Trophoblast cell (in vitro differentiated cells and primary cell): Measurements from ENCODE around the gene MAGI1.

ENCODE experiments used
- DNase-seq, 2 donors: peaks; one replicate each; pipeline ENCODE4 v3.0.0-alpha.2; 2016
- H2AFZ ChIP-seq: 2 replicates; pipeline ENCODE4 v1.6.1; 2013; ENCODE audit warnings: low read length, moderate library complexity, mild to moderate bottlenecking; ENCODE audit not compliant: insufficient read depth, poor library complexity
- H2AK5ac ChIP-seq: 2 replicates; pipeline ENCODE4 v1.6.1; 2013; ENCODE audit warnings: mild to moderate bottlenecking, low read length
- H2BK120ac ChIP-seq: 2 replicates; pipeline ENCODE4 v1.6.1; 2013; ENCODE audit warnings: low read length, mild to moderate bottlenecking, moderate library complexity; ENCODE audit not compliant: insufficient read depth, poor library complexity
- H2BK12ac ChIP-seq: 2 replicates; pipeline ENCODE4 v1.6.1; 2013; ENCODE audit warnings: mild to moderate bottlenecking, low read length, moderate library complexity
- H2BK5ac ChIP-seq: 2 replicates; pipeline ENCODE4 v1.6.1; 2013; ENCODE audit warnings: low read length, low read depth, moderate library complexity, mild to moderate bottlenecking; ENCODE audit not compliant: poor library complexity
- H3K14ac ChIP-seq: 2 replicates; pipeline ENCODE4 v1.6.1; 2013; ENCODE audit warnings: mild to moderate bottlenecking, low read length
- H3K18ac ChIP-seq: 2 replicates; pipeline ENCODE4 v1.6.1; 2013; ENCODE audit warnings: mild to moderate bottlenecking, low read length
- H3K23ac ChIP-seq: 2 replicates; pipeline ENCODE4 v1.6.1; 2013; ENCODE audit warnings: low read length
- H3K27ac ChIP-seq: 2 replicates; pipeline ENCODE4 v1.5.1; 2013; ENCODE audit warnings: low read depth, mild to moderate bottlenecking, inconsistent platforms, low read length, moderate library complexity
- H3K27me3 ChIP-seq: 2 replicates; pipeline ENCODE4 v1.6.1; 2013; ENCODE audit warnings: inconsistent platforms, mild to moderate bottlenecking, low read length, moderate library complexity; ENCODE audit not compliant: insufficient read depth
- H3K36me3 ChIP-seq, 2 experiments: 1 replicate in 1 of 2; 2 replicates in 1 of 2; pipeline ENCODE4 v1.6.1; 2013; ENCODE audit warnings: low read length in 2 of 2, mild to moderate bottlenecking in 2 of 2, moderate library complexity in 1 of 2; ENCODE audit not compliant: insufficient read depth in 2 of 2, control insufficient read depth in 1 of 2
- H3K4ac ChIP-seq: 2 replicates; pipeline ENCODE4 v1.6.1; 2013; ENCODE audit warnings: low read depth, mild to moderate bottlenecking, low read length, moderate library complexity
- H3K4me1 ChIP-seq, 2 experiments: 1 replicate in 1 of 2; 2 replicates in 1 of 2; pipeline ENCODE4 v1.6.1; 2013; ENCODE audit warnings: low read length in 2 of 2, mild to moderate bottlenecking in 2 of 2, moderate library complexity in 1 of 2; ENCODE audit not compliant: insufficient read depth in 2 of 2, control insufficient read depth in 1 of 2
- H3K4me2 ChIP-seq: 2 replicates; pipeline ENCODE4 v1.6.1; 2013; ENCODE audit warnings: inconsistent platforms, mild to moderate bottlenecking, low read length, moderate library complexity
- H3K4me3 ChIP-seq: 2 replicates; pipeline ENCODE4 v1.5.1; 2013; ENCODE audit warnings: mild to moderate bottlenecking, low read depth, low read length, inconsistent platforms
- H3K79me1 ChIP-seq: one replicate; pipeline ENCODE4 v1.6.1; 2013; ENCODE audit warnings: low read length
- H3K79me2 ChIP-seq: 2 replicates; pipeline ENCODE4 v1.6.1; 2013; ENCODE audit warnings: low read length, mild to moderate bottlenecking; ENCODE audit not compliant: control insufficient read depth, insufficient read depth, poor library complexity
- H3K9ac ChIP-seq: 2 replicates; pipeline ENCODE4 v1.6.1; 2013; ENCODE audit warnings: mild to moderate bottlenecking, low read length
- H3K9me3 ChIP-seq: 2 replicates; pipeline ENCODE4 v1.6.1; 2013; ENCODE audit warnings: low read depth, mild to moderate bottlenecking, control low read depth, inconsistent platforms, low read length; ENCODE audit not compliant: insufficient read depth
- H4K12ac ChIP-seq: 2 replicates; pipeline ENCODE4 v1.6.1; 2013; ENCODE audit warnings: low read depth, mild to moderate bottlenecking, low read length, moderate library complexity
- H4K8ac ChIP-seq: 2 replicates; pipeline ENCODE4 v1.6.1; 2013; ENCODE audit warnings: low read depth, mild to moderate bottlenecking, low read length, moderate library complexity
- H4K91ac ChIP-seq: one replicate; pipeline ENCODE4 v1.6.1; 2013; ENCODE audit warnings: low read depth, mild to moderate bottlenecking, low read length, moderate library complexity
- WGBS: extraction: QIAGEN DNeasy Blood & Tissue Kit; methylation state at CpG from one replicate; pipeline ENCODE4 v1.1.7; 2013; ENCODE audit warnings: missing lambda C conversion rate; ENCODE audit not compliant: insufficient read length, insufficient coverage; ENCODE audit errors: extremely low coverage; 5-methylcytosine and 5-hydroxymethylcytosine counted together

MAGI1 gene

GRCh38 chr3:65411367-65411766, 627.4 kb downstream of the MAGI1 start:
- WGBS: no CpG with 5 or more reads among the region's 3 CpGs
- no peak overlapping the region for H3K4ac ChIP-seq

GRCh38 chr3:65409176-65409569, 629.5 kb downstream of the MAGI1 start:
- Histone ChIP-seq H4K12ac (no peak overlapping the region), H2BK5ac (no peak overlapping the region), H2AFZ (no peak overlapping the region), H3K36me3 (no peaks in the 10 kb centered on the region), H3K27me3 (no peaks in the 10 kb centered on the region), H3K4me2 (no peak overlapping the region), H3K14ac (no peak overlapping the region), H3K18ac (no peak overlapping the region), H4K91ac (no peak overlapping the region), H2BK12ac (no peak overlapping the region), H3K9ac (no peak overlapping the region), H3K4ac (no peak overlapping the region), H3K9me3 (no peaks in the 10 kb centered on the region), H3K4me3 (no peak overlapping the region), H3K23ac (no peak overlapping the region), H4K8ac (no peak overlapping the region), H2AK5ac (no peak overlapping the region), H3K27ac (no peak overlapping the region), H3K79me2 (no peaks in the 10 kb centered on the region), H2BK120ac (no peak overlapping the region), H3K79me1 (no peaks in the 10 kb centered on the region), H3K4me1 (no peaks in the 10 kb centered on the region)
- WGBS: no CpG with 5 or more reads among the region's 3 CpGs
- DNase-seq: no peak

More at GRCh38 chr3:65411367-65411766, 627.4 kb downstream of the MAGI1 start:
- Histone ChIP-seq H3K14ac (no peak overlapping the region), H2BK120ac (no peak overlapping the region), H3K79me2 (no peaks in the 10 kb centered on the region), H2BK5ac (no peak overlapping the region), H4K12ac (no peak overlapping the region), H2AK5ac (no peak overlapping the region), H3K4me1 (no peaks in the 10 kb centered on the region), H4K8ac (no peak overlapping the region), H3K36me3 (no peaks in the 10 kb centered on the region), H3K79me1 (no peaks in the 10 kb centered on the region), H2BK12ac (no peak overlapping the region), H3K18ac (no peak overlapping the region), H3K4me2 (no peak overlapping the region), H3K23ac (no peak overlapping the region), H3K27ac (no peak overlapping the region), H3K9ac (no peak overlapping the region), H3K27me3 (no peaks in the 10 kb centered on the region), H4K91ac (no peak overlapping the region), H2AFZ (no peak overlapping the region), H3K4me3 (no peak overlapping the region), H3K9me3 (no peaks in the 10 kb centered on the region)
- no peak for DNase-seq

- no peaks in the 10 kb centered on the region for H3K79me1 ChIP-seq
- no peak overlapping the region for H4K8ac ChIP-seq
- no peak overlapping the region for H4K91ac ChIP-seq
- no peak overlapping the region for H3K27ac ChIP-seq
- no peak overlapping the region for H2BK5ac ChIP-seq
- no peak overlapping the region for H3K18ac ChIP-seq
- H3K27me3 ChIP-seq: no peaks in the 10 kb centered on the region
- H3K4me2 ChIP-seq: no peak overlapping the region
- no peaks in the 10 kb centered on the region for H3K4me1 ChIP-seq
- H3K79me2 ChIP-seq: no peaks in the 10 kb centered on the region
- no peak overlapping the region for H4K12ac ChIP-seq
- H3K4ac ChIP-seq: no peak overlapping the region
- no peak overlapping the region for H3K14ac ChIP-seq
- DNase-seq: no peak
- no peak overlapping the region for H2AK5ac ChIP-seq
- no peak overlapping the region for H3K23ac ChIP-seq
- H3K9ac ChIP-seq: no peak overlapping the region
- no peaks in the 10 kb centered on the region for H3K36me3 ChIP-seq
- no peak overlapping the region for H2AFZ ChIP-seq
- no peak overlapping the region for H2BK120ac ChIP-seq
- no peak overlapping the region for H2BK12ac ChIP-seq
- H3K9me3 ChIP-seq: no peaks in the 10 kb centered on the region
- no CpG with 5 or more reads among the region's 6 CpGs for WGBS
- H3K4me3 ChIP-seq: no peak overlapping the region
Observed at GRCh38 chr3:65408531-65409175, 630.1 kb downstream of the MAGI1 start.

DNA sequence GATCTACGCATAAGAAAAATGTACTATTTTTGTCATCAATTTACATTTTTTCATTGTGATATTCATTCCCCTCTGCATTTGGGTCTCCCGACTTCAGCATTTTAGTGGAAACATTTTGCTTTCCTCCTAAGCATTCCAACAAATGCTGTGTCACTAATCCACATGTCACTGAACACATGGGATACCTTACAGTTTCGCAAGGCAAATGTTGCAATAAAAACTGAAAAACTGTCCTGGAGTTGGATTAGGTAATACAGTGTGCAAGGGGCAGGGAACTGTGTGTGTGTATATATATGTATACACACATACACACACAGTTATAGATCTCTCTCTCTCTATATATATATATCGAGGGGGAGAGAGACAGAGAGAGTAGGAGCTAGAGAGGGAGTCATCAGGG, 632.2 kb downstream of the MAGI1 start:
- Histone ChIP-seq H3K79me1 (no peaks in the 10 kb centered on the region), H4K8ac (no peak overlapping the region), H3K4me3 (no peak overlapping the region), H3K14ac (no peak overlapping the region), H3K27me3 (no peaks in the 10 kb centered on the region), H3K23ac (no peak overlapping the region), H2AFZ (no peak overlapping the region), H3K18ac (no peak overlapping the region), H3K9me3 (no peaks in the 10 kb centered on the region), H4K12ac (no peak overlapping the region), H4K91ac (no peak overlapping the region), H2BK5ac (no peak overlapping the region), H3K36me3 (no peaks in the 10 kb centered on the region), H3K4ac (no peak overlapping the region), H3K79me2 (no peaks in the 10 kb centered on the region), H3K9ac (no peak overlapping the region), H3K4me1 (no peaks in the 10 kb centered on the region), H3K4me2 (no peak overlapping the region), H2BK12ac (no peak overlapping the region), H2AK5ac (no peak overlapping the region), H2BK120ac (no peak overlapping the region), H3K27ac (no peak overlapping the region)
- WGBS: no CpG with 5 or more reads among the region's 4 CpGs
- peak; percentile 30 to 81 for DNase-seq
